ENCODE measurements around the gene PODXL.
A peak's percentile ranks its signal among the peaks of the same experiment; 100 is the strongest.
"Not testable (repeated sequence)": the region's sequence is repeated elsewhere in the genome, so short reads cannot be mapped to it uniquely, and the experiment has no call there.

The PODXL gene

GRCh38 chr7:131487217-131487616 lies 69.2 kb downstream of the PODXL start:
- DNase-seq: no peak

DNA sequence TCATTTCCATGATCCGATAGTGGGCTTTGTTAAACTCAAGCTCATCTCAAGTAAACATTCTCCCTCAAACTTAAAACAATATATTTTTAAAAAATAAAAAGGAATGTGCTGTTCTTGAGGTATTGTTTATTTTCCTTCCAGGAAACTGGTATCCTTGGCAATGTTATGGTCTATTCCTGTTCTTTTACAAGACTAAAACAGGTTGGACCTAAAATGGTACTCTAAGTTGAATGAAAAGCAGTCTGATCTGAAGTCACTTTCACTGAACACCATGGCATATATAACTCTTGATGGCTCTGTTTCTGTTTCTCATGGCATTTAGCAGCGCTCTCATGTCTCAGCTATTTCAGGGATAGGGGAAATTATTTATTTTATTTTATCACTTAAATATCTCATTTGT lies 70.1 kb downstream of the PODXL start:
- DNase-seq: no peak

DNA sequence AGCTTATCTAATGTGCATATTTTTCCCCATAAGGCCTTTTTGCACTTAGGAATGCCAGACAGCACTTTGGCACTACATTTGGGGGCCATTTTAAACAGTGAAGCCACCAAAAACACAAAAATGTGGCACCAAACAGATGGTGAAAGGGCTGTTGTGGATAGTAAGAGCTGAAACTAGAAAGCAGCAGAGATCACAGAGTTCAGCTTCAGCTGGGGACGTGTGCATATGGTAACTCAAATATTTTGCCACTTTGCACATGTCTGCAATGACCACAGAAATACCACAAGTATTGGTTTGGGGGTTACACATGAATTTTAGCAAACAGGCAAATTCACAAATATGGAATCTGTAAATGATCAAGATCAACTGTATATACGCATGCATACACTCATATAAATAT lies 72.8 kb downstream of the PODXL start:
- DNase-seq: no peak

- no peak for DNase-seq
Measured at GRCh38 chr7:131482800-131483199, 73.6 kb downstream of the PODXL start.

DNA sequence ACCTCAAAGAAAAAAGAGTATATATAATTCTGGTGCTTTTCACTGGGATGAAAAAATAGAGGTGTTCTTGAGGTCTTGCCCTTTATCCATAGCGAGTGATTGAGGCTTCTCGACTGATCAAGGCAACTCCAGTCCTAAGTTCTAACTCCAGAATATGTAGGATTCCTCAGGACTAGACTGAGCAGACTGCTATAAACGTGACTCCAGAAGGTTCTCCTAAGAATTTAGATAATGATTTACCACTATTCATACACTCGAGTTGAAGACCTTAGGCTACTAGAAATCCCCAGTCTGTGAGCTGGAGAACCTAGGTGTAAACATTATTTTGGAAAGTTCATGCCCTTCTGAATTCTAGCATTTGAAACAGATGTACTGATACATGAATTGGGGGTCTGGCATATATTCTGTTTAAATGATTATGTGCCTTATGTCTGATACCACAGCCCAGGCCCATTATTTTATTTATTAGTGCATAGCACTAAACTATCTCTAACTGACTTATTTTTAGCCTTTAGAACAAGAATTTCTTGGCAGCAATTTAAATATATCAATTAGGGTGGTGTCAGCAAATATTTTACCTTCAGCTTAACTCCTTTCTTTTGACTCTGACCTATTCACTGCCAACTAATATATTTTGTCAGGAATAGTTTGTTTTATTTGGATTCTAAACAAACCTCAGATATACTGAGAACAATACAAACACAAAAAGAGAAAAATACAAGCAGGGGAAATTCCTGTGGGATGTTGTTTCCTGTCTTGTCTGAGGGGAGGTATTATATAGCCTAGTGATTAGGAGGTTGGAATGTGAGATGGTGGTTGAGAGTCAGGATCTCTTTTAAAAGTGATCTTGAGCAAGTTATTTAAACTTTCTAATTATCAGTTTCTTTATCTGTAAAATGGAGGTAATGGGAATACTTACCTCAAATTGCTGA lies 75.8 kb downstream of the PODXL start:
- DNase-seq: no peak

DNA sequence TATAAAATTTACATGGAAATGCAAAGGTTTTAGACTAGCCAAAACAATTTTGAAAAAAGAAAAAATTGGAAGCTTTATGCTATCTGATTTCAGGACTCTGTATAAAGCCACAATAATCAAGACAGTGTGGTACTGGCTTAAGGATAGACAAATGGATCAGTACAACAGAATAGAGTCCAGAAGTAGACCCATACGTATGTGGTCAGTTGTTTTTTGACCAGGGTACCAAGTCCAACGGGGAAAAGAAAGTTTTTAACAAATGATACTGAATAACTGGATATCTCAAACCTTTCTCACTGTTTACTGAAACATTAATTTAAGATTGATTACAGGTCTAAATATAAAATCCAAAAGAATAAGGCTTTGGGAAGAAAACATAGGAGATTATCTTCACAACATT lies 79.7 kb downstream of the PODXL start:
- DNase-seq: no peak

- DNase-seq: peak; percentile 5
Measured at GRCh38 chr7:131471250-131472004, 85.0 kb downstream of the PODXL start.

DNA sequence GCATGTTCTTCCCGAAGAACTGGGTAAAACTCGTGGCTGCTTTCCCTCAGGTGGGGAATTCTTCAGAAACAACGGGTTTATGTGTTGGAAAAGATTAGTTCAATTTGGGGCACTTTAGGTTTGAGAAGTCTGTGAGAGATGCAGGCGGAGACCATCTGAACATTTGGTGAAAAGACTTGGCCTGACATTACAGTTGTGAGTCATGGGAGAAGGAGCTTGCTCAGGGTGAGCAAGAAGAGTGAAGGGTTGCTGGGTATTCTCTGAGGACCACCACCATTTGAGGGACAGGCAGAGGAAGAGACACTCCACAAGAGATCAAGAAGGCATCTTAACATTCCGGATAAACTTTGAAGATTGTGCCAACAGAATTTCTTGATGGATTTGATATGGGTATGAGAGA lies 88.6 kb downstream of the PODXL start:
- no peak for DNase-seq

DNA sequence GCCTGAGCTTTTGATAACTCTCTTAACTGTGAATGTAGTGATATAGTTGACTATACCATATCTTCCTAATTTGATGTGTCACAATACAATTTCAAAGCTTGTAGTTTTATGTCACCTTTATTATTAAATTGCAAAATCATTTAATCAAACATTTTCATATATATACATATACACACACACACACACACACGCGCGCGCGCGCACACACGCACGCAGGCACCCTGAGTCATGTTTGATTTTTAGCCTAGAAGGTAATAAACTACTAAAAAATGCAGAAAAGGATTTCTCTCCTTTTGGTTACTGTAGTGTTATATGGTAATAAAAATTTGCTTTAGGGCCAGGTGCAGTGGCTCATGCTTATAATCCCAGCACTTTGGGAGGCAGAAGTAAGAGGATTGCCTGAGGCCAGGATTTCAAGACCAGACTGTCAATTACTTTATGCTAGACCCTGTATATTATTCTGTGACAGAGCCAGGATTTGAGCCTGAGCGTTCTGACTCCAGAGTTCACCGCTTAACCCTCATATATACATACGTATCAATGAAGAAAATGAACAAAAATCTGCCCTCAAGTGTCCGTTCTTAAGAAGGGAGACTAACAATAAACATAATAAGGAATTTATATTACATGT lies 89.6 kb downstream of the PODXL start:
- no peak for DNase-seq

DNA sequence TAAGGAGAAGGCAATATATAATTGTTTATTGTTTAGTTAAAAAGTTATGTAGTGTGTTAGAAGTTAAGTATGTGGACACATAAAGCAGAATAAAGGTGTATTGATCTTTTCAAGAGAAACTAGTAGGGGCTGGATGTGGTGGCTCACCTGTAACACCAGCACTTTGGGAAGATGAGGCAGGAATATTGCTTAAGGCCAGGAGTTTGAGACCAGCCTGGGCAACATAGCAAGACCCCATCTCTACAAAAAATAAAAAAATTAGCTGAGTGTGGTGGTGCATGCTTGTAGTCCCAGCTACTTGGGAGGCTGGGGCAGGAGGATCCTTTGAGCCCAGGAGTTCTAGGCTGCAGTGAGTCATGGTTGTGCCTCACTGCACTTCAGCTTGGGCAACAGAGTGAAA lies 93.7 kb downstream of the PODXL start:
- not testable (repeated sequence) for DNase-seq

DNA sequence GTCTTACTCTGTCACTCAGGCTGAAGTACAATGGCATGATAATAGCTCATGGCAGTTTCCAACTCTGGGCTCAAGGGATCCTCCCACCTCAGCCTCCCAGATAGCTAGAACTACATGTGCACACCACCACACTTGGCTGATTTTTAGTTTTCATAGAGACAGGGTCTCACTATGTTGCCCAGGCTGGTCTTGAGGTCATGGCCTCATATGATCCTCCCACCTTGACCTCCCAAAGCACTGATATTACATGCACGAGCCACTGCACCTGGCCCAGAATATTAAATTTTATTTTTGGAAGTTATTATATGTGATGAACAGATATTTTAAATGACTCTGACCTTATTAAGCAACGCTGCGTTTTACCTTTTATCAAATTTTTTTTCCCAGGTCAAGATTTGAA lies 94.4 kb downstream of the PODXL start:
- no peak for DNase-seq

- DNase-seq: no peak
Measured at GRCh38 chr7:131459256-131459655, 97.2 kb downstream of the PODXL start.

DNA sequence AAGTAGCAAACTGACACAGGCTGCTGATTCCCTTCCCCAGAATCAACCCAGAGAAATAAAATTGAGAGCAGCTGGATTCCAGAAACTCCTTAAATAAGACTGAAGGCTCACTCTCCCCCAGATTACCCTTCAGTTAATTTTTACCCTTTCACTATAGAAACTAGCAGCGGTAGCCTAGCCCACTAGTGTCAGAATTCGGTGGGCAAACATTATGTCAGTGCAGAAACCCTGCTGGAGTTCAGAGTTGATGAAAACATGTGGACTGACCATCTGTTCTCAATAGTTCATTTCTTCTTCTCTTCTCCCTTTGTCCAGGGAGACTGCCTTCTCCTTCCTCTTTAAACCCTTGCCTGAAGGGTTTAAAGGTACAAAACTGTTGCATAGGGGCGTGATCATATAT lies 100.1 kb downstream of the PODXL start:
- no peak for DNase-seq

- DNase-seq: no peak
Measured at GRCh38 chr7:131455546-131455945, 100.9 kb downstream of the PODXL start.

- DNase-seq: no peak
Measured at GRCh38 chr7:131455001-131455400, 101.4 kb downstream of the PODXL start.

DNA sequence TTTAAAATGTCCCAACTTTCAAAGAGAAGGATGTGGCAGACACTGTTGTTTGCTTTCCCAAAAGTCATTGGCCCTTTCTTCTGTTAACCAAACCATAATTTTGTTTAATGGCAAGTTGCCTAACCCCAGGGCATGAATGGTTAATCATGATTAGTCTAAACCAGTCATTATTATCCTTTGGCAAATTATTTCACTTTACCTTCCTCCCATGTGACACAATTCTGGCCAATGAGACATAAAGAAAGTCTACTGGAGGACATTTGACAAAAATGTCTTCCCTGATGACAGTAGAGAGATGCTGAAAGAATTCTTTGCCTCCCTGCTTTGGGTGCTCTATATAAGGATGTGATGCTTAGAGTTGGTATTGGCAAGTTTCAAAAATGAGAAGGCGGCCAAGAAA lies 101.9 kb downstream of the PODXL start:
- no peak for DNase-seq

Data from inflammatory macrophage treated with lipopolysaccharide for 4 hours (primary cell).